WTC11 (cell line): ENCODE measurements around the gene APMAP.

Source experiments
- ATF1 ChIP-seq: sonication (generic); formaldehyde crosslinking; IDR thresholded peaks from 2 replicates; pipeline ENCODE4 v1.8.1; 2023; ENCODE audit warnings: mild to moderate bottlenecking, moderate library complexity, missing genetic modification reagents
- CTCF ChIP-seq: fragments of 200-600 bp; IDR thresholded peaks from 2 replicates; pipeline ENCODE4 v1.8.0; 2022; ENCODE audit warnings: antibody characterized with exemption
- E2F5 ChIP-seq: sonication (generic); formaldehyde crosslinking; IDR thresholded peaks from 2 replicates; pipeline ENCODE4 v1.8.1; 2022; ENCODE audit warnings: mild to moderate bottlenecking, moderate library complexity, missing genetic modification reagents
- USF1 ChIP-seq: sonication (generic); formaldehyde crosslinking; IDR thresholded peaks from 2 replicates; pipeline ENCODE4 v1.8.0; 2022; ENCODE audit warnings: mild to moderate bottlenecking, missing genetic modification reagents

- TF ChIP-seq CTCF (no peak), ATF1 (CRISPR knock-in tag) (no peak), E2F5 (CRISPR knock-in tag) (no peak), USF1 (no peak)
Measured at GRCh38 chr20:24936526-24937407, 55.8 kb downstream of the APMAP start.
